HepG2 (cell line): Measurements from ENCODE around the gene NEK6. TPM values are rescaled to one million over a fixed set of nuclear protein-coding genes. Genes with fewer than 3 reads are reported as not detected.
A peak's percentile ranks its signal among the peaks of the same experiment; 100 is the strongest.

ENCODE experiments used
- ATF4 ChIP-seq, 2 experiments: fragments of 450-650 bp in 1 of 2; sonication (generic) in 1 of 2; formaldehyde crosslinking; IDR thresholded peaks; 2 replicates each; pipeline versions ENCODE4 v1.5.0 to v1.8.0; 2020 to 2022; ENCODE audit warnings: mild to moderate bottlenecking in 1 of 2, missing genetic modification reagents in 1 of 2
- FOXA1 ChIP-seq, 2 experiments: fragments of 450-650 bp in 1 of 2; sonication (generic) in 1 of 2; formaldehyde crosslinking in 1 of 2; IDR thresholded peaks; 2 replicates each; pipeline versions ENCODE4 v1.4.0 to v1.6.1; 2016 to 2020; ENCODE audit warnings: missing genetic modification reagents in 1 of 2
- ISX ChIP-seq: sonication (generic); formaldehyde crosslinking; conservative IDR thresholded peaks from 2 replicates; pipeline ENCODE4 v1.5.0; 2020; ENCODE audit warnings: missing genetic modification reagents
- MAF1 ChIP-seq: sonication (generic); formaldehyde crosslinking; IDR thresholded peaks from 2 replicates; pipeline ENCODE4 v1.5.0; 2020; ENCODE audit warnings: missing genetic modification reagents, borderline replicate concordance
- NCOA1 ChIP-seq: sonication (generic); formaldehyde crosslinking; IDR thresholded peaks from 2 replicates; pipeline ENCODE4 v1.9.0; 2021; ENCODE audit warnings: missing genetic modification reagents
- NR1H2 ChIP-seq: sonication (generic); formaldehyde crosslinking; IDR thresholded peaks from 2 replicates; pipeline ENCODE4 v1.8.1; 2022; ENCODE audit warnings: low read depth, missing genetic modification reagents, borderline replicate concordance
- PAWR ChIP-seq: sonication (generic); formaldehyde crosslinking; IDR thresholded peaks from 2 replicates; pipeline ENCODE4 v1.4.0; 2020; ENCODE audit warnings: missing genetic modification reagents, mild to moderate bottlenecking, borderline replicate concordance
- POLR2AphosphoS2 ChIP-seq: IDR thresholded peaks from 2 replicates; pipeline ENCODE4 v1.6.1; 2011; ENCODE audit warnings: low read depth, low read length, improper control_type of control experiment
- POLR2AphosphoS5 ChIP-seq: IDR thresholded peaks from 2 replicates; pipeline ENCODE4 v1.6.1; 2012; ENCODE audit warnings: low read depth, low read length
- RFX3 ChIP-seq: IDR thresholded peaks from 2 replicates; pipeline ENCODE4 v1.6.1; 2016; ENCODE audit warnings: missing biosample characterization, missing genetic modification reagents
- RFXAP ChIP-seq: sonication (generic); formaldehyde crosslinking; IDR thresholded peaks from 2 replicates; pipeline ENCODE4 v1.4.0; 2020; ENCODE audit warnings: missing genetic modification reagents, borderline replicate concordance
- RXRA ChIP-seq: sonication (generic); formaldehyde crosslinking; IDR thresholded peaks from 2 replicates; pipeline ENCODE4 v1.5.1; 2020; ENCODE audit warnings: missing genetic modification reagents
- STAT5B ChIP-seq: sonication (generic); formaldehyde crosslinking; IDR thresholded peaks from 2 replicates; pipeline ENCODE4 v1.4.0; 2020; ENCODE audit warnings: missing genetic modification reagents
- TERF1 ChIP-seq: sonication (generic); formaldehyde crosslinking; IDR thresholded peaks from 2 replicates; pipeline ENCODE4 v1.8.0; 2022; ENCODE audit warnings: mild to moderate bottlenecking, missing genetic modification reagents, moderate library complexity
- TOPORS ChIP-seq: sonication (generic); formaldehyde crosslinking; IDR thresholded peaks from 2 replicates; pipeline ENCODE4 v1.8.0; 2023; ENCODE audit warnings: mild to moderate bottlenecking, missing genetic modification reagents
- ZFP90 ChIP-seq: sonication (generic); formaldehyde crosslinking; IDR thresholded peaks from 2 replicates; pipeline ENCODE4 v1.8.0; 2022; ENCODE audit warnings: missing genetic modification reagents, mild to moderate bottlenecking, inconsistent platforms, borderline replicate concordance
- ZNF253 ChIP-seq: sonication (generic); formaldehyde crosslinking; IDR thresholded peaks from 2 replicates; pipeline ENCODE4 v1.8.0; 2022; ENCODE audit warnings: mild to moderate bottlenecking, missing genetic modification reagents, borderline replicate concordance
- ZNF512B ChIP-seq: sonication (generic); formaldehyde crosslinking; IDR thresholded peaks from 2 replicates; pipeline ENCODE4 v1.5.1; 2020; ENCODE audit warnings: missing genetic modification reagents, mild to moderate bottlenecking, borderline replicate concordance
- ZNF580 ChIP-seq: IDR thresholded peaks from 2 replicates; pipeline ENCODE4 v1.6.1; 2016; ENCODE audit warnings: low read depth, borderline replicate concordance
- ZNF839 ChIP-seq: sonication (generic); formaldehyde crosslinking; IDR thresholded peaks from 2 replicates; pipeline ENCODE4 v1.4.0; 2020; ENCODE audit warnings: missing genetic modification reagents, mild to moderate bottlenecking, borderline replicate concordance
- ZNF841 ChIP-seq: sonication (generic); formaldehyde crosslinking; IDR thresholded peaks from 2 replicates; pipeline ENCODE4 v1.8.1; 2023; ENCODE audit warnings: missing genetic modification reagents, borderline replicate concordance
- polyA plus RNA-seq, 8 experiments: library from polyadenylated mRNA; depleted of rRNA in 3 of 8; stranded (reverse) in 7 of 8; unstranded in 1 of 8; fragments of >200 nt; fragmentation: Illumina TruSeq in 4 of 8; extraction: Trizol in 4 of 8; gene quantifications; 2 replicates each; pipeline versions ENCODE4 v1.2.1 to v1.2.3, GENCODE V29; 2011 to 2016; ENCODE audit warnings: low read depth in 4 of 8, missing spikeins in 1 of 8, mixed read lengths in 1 of 8; ENCODE audit not compliant: insufficient read depth in 1 of 8
- total RNA-seq, 5 experiments: library from RNA; depleted of rRNA; stranded (reverse); fragments of >200 nt; fragmentation: Illumina TruSeq; extraction: Trizol; gene quantifications; 2 replicates each; pipeline ENCODE4 v1.2.3, GENCODE V29; 2016; ENCODE audit warnings: low read depth in 1 of 5
- TF ChIP-seq, protein P1 (sequence below): IDR thresholded peaks from 2 replicates; pipeline ENCODE4 v1.6.1; 2018; ENCODE audit warnings: missing genetic modification reagents, mild to moderate bottlenecking, missing compliant biosample characterization
- TF ChIP-seq, protein P2 (sequence below): sonication (generic); formaldehyde crosslinking; IDR thresholded peaks from 2 replicates; pipeline ENCODE4 v1.4.0; 2020; ENCODE audit warnings: mild to moderate bottlenecking, low read depth, missing genetic modification reagents

Gene NEK6
- total and polyA plus RNA-seq, 2 of the 13 experiments (the other 11 are each of a cell fraction or from before 2014, with no cell fraction given), result 30.4 to 119 TPM

GRCh38 chr9:124259158-124259808 lies 1.5 kb downstream of the NEK6 start (continued):
- TF ChIP-seq STAT5B (no peak), ZNF512B (CRISPR knock-in tag) (no peak), NCOA1 (CRISPR knock-in tag) (no peak), RFXAP (CRISPR knock-in tag) (no peak), ZNF841 (no peak), RFX3 (no peak), MAF1 (no peak), ISX (CRISPR knock-in tag) (no peak), PAWR (no peak), TOPORS (CRISPR knock-in tag) (no peak), ZNF839 (no peak), POLR2AphosphoS2 (no peak), TERF1 (no peak), ZNF580 (CRISPR knock-in tag) (no peak), NR1H2 (CRISPR knock-in tag) (no peak), POLR2AphosphoS5 (peak; percentile 59), RXRA (no peak), FOXA1 (IDR thresholded peaks at IDR 0.05) (no peak), FOXA1 (CRISPR knock-in tag; IDR thresholded peaks at IDR 0.05) (0 out of 2 replicates have a peak, but pooled peaks have one; percentile 12), ATF4 (CRISPR knock-in tag; IDR thresholded peaks at IDR 0.05) (no peak), ZFP90 (CRISPR knock-in tag) (no peak), ZNF253 (CRISPR knock-in tag) (no peak)
- TF ChIP-seq, protein P1, sequence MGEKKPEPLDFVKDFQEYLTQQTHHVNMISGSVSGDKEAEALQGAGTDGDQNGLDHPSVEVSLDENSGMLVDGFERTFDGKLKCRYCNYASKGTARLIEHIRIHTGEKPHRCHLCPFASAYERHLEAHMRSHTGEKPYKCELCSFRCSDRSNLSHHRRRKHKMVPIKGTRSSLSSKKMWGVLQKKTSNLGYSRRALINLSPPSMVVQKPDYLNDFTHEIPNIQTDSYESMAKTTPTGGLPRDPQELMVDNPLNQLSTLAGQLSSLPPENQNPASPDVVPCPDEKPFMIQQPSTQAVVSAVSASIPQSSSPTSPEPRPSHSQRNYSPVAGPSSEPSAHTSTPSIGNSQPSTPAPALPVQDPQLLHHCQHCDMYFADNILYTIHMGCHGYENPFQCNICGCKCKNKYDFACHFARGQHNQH, result no peak
- TF ChIP-seq, protein P2, sequence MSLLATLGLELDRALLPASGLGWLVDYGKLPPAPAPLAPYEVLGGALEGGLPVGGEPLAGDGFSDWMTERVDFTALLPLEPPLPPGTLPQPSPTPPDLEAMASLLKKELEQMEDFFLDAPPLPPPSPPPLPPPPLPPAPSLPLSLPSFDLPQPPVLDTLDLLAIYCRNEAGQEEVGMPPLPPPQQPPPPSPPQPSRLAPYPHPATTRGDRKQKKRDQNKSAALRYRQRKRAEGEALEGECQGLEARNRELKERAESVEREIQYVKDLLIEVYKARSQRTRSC (CRISPR knock-in tag), result no peak
